Neural cell (in vitro differentiated cells): ENCODE data around the gene GATA1. TPM values are rescaled to one million over a fixed set of nuclear protein-coding genes. Genes with fewer than 3 reads are reported as not detected.

Experiments used
- polyA plus RNA-seq: library from polyadenylated mRNA; depleted of rRNA; stranded (reverse); fragments of >200 nt; gene quantifications from 2 replicates; pipeline ENCODE4 v1.2.3, GENCODE V29; 2014
- small RNA-seq, 3 experiments: library from RNA; depleted of rRNA; stranded (forward); fragments of <200 nt; gene quantifications; one replicate each; pipeline ENCODE3, GENCODE V24; 2012

The GATA1 gene
- polyA plus RNA-seq, 1 donor from 2014 or later, result not detected

Small RNA genes lying within 50 kb of the gene (small RNA-seq; reads per million reads assigned to genes)
- gene RNU6-29P, result 0 to 0.08 (median 0) reads per million in 3 experiments

Other genes starting within 250 kb of the GATA1 start
- 4.5 and 7.3 TPM in 2 replicates for gene TBC1D25, start 246.9 kb upstream of the GATA1 start, polyA plus RNA-seq
- 327 and 378 TPM in 2 replicates for gene RBM3, start 212.1 kb upstream of the GATA1 start, polyA plus RNA-seq
- 210 and 217 TPM in 2 replicates for gene WDR13, start 189.1 kb upstream of the GATA1 start, polyA plus RNA-seq
- gene WAS, start 102.8 kb upstream of the GATA1 start, polyA plus RNA-seq, result 1.0 and 1.1 TPM in 2 replicates
- 3.1 and 3.2 TPM in 2 replicates for gene SUV39H1, start 89.9 kb upstream of the GATA1 start, polyA plus RNA-seq
- not detected in 2 replicates for gene GLOD5, start 24.8 kb upstream of the GATA1 start, polyA plus RNA-seq
- gene HDAC6, start 15.5 kb downstream of the GATA1 start, polyA plus RNA-seq, result 161 and 166 TPM in 2 replicates
- 3.2 and 3.6 TPM in 2 replicates for gene ERAS, start 39.9 kb downstream of the GATA1 start, polyA plus RNA-seq
- gene PCSK1N, start 49.0 kb downstream of the GATA1 start, polyA plus RNA-seq, result 232 and 243 TPM in 2 replicates
- gene TIMM17B, start 111.2 kb downstream of the GATA1 start, polyA plus RNA-seq, result 131 and 156 TPM in 2 replicates
- gene PQBP1, start 111.3 kb downstream of the GATA1 start, polyA plus RNA-seq, result 70.8 and 78.5 TPM in 2 replicates
- 20.7 and 25.3 TPM in 2 replicates for gene SLC35A2, start 125.1 kb downstream of the GATA1 start, polyA plus RNA-seq
- gene PIM2, start 132.4 kb downstream of the GATA1 start, polyA plus RNA-seq, result 8.9 and 11.1 TPM in 2 replicates
- 34.3 and 35.9 TPM in 2 replicates for gene OTUD5, start 171.0 kb downstream of the GATA1 start, polyA plus RNA-seq
- gene KCND1, start 185.3 kb downstream of the GATA1 start, polyA plus RNA-seq, result 3.7 and 4.8 TPM in 2 replicates
- 134 and 138 TPM in 2 replicates for gene GRIPAP1, start 215.7 kb downstream of the GATA1 start, polyA plus RNA-seq